Measurements from ENCODE around the gene TATDN2.
A peak's percentile ranks its signal among the peaks of the same experiment; 100 is the strongest.

Gene TATDN2

GRCh38 chr3:10248184-10248983 is at the start of gene TATDN2:
TSS of gene TATDN2 (plus strand) at chr3:10248459. CDS start at chr3:10249201, 742 bp downstream.
- DNase-seq (ENCODE audit: low read depth in 2 of 2) = peak; percentile 86 to 93

- DNase-seq (ENCODE audit: low read depth in 2 of 2) = peak; percentile 43 to 60
Observed at GRCh38 chr3:10198761-10199649, 49.3 kb upstream of the TATDN2 start.

- DNase-seq (ENCODE audit: low read depth in 2 of 2) = no peak
Observed at GRCh38 chr3:10204921-10205320, 43.3 kb upstream of the TATDN2 start.

- no peak for DNase-seq (ENCODE audit: low read depth in 2 of 2)
Observed at GRCh38 chr3:10205451-10206165, 42.7 kb upstream of the TATDN2 start.

- no peak for DNase-seq (ENCODE audit: low read depth in 2 of 2)
Observed at GRCh38 chr3:10206166-10206511, 42.1 kb upstream of the TATDN2 start.

- DNase-seq (ENCODE audit: low read depth in 2 of 2) = no peak
Observed at GRCh38 chr3:10213156-10213792, 35.0 kb upstream of the TATDN2 start.

- DNase-seq (ENCODE audit: low read depth in 2 of 2) = no peak
Observed at GRCh38 chr3:10215578-10216368, 32.5 kb upstream of the TATDN2 start.

- DNase-seq (ENCODE audit: low read depth in 2 of 2) = no peak
Observed at GRCh38 chr3:10217359-10217758, 30.9 kb upstream of the TATDN2 start.

GRCh38 chr3:10219737-10220136 is 28.5 kb upstream of the TATDN2 start:
- DNase-seq (ENCODE audit: low read depth in 2 of 2) = no peak

- no peak for DNase-seq (ENCODE audit: low read depth in 2 of 2)
Observed at GRCh38 chr3:10223676-10224639, 24.3 kb upstream of the TATDN2 start.

- peak; percentile 28 to 69 for DNase-seq (ENCODE audit: low read depth in 2 of 2)
Observed at GRCh38 chr3:10224794-10225665, 23.2 kb upstream of the TATDN2 start.

- no peak for DNase-seq (ENCODE audit: low read depth in 2 of 2)
Observed at GRCh38 chr3:10226293-10226692, 22.0 kb upstream of the TATDN2 start.

GRCh38 chr3:10228248-10228950 is 19.9 kb upstream of the TATDN2 start:
- DNase-seq (ENCODE audit: low read depth in 2 of 2) = peak in 1 of 2 experiments; percentile 41

- no peak for DNase-seq (ENCODE audit: low read depth in 2 of 2)
Observed at GRCh38 chr3:10229576-10229975, 18.7 kb upstream of the TATDN2 start.

- no peak for DNase-seq (ENCODE audit: low read depth in 2 of 2)
Observed at GRCh38 chr3:10232137-10232536, 16.1 kb upstream of the TATDN2 start.

- no peak for DNase-seq (ENCODE audit: low read depth in 2 of 2)
Observed at GRCh38 chr3:10233988-10234387, 14.3 kb upstream of the TATDN2 start.

GRCh38 chr3:10234526-10235230 is 13.6 kb upstream of the TATDN2 start:
- DNase-seq (ENCODE audit: low read depth in 2 of 2) = no peak

All from stimulated activated CD4-positive, alpha-beta T cell treated with anti-CD3 and anti-CD28 coated beads, Interleukin-12 subunit alpha, Interleukin-12 subunit beta, amount 100 ng/mL, for 24 hours (primary cell).